Upper lobe of right lung (tissue), 1 donor: Measurements from ENCODE around the gene MRPL14. TPM values are rescaled to one million over a fixed set of nuclear protein-coding genes. Genes with fewer than 3 reads are reported as not detected.

Experiments used
- ATAC-seq: fragments of 200-7000 bp; cut with Tn5 transposase; one replicate; pipeline ENCODE4 v1.9.1; 2020; ENCODE audit warnings: mild to moderate bottlenecking, moderate library complexity
- DNase-seq: peaks from one replicate; pipeline ENCODE4 v3.0.0-alpha.2; 2020
- H3K27ac ChIP-seq: fragments of 200-600 bp; one replicate; pipeline ENCODE4 v1.8.0; 2022
- H3K27me3 ChIP-seq: fragments of 200-600 bp; one replicate; pipeline ENCODE4 v1.8.0; 2022; ENCODE audit warnings: mild to moderate bottlenecking
- H3K36me3 ChIP-seq: fragments of 200-600 bp; one replicate; pipeline ENCODE4 v1.8.0; 2022
- H3K4me1 ChIP-seq: fragments of 200-600 bp; one replicate; pipeline ENCODE4 v1.8.0; 2022
- H3K4me3 ChIP-seq: fragments of 200-600 bp; one replicate; pipeline ENCODE4 v1.8.0; 2022; ENCODE audit warnings: mild to moderate bottlenecking
- H3K9me3 ChIP-seq: fragments of 200-600 bp; one replicate; pipeline ENCODE4 v1.8.0; 2022
- intact Hi-C: fragments of 100-400 bp; cut with DNase I; formaldehyde crosslinking; loops from one replicate; pipeline ENCODE4 v1.11.0; 2022
- total RNA-seq: library from RNA; stranded (reverse); fragmentation: NEBNext Ultra II Directional; extraction: Animal tissue kit (Norgen Biotek cat#: 25700); gene quantifications from one replicate; pipeline ENCODE4 v1.2.1, GENCODE V29; 2021
- TF ChIP-seq, protein P1 (sequence below): fragments of 200-600 bp; IDR thresholded peaks from one replicate; pipeline ENCODE4 v1.8.0; 2022; ENCODE audit warnings: antibody characterized with exemption
- donor health status: DM: no; HTN: yes; CAD: no; lungs with severe emphysema.

MRPL14 gene
- total RNA-seq, 1 donor from 2014 or later: 94.1 TPM

DNA sequence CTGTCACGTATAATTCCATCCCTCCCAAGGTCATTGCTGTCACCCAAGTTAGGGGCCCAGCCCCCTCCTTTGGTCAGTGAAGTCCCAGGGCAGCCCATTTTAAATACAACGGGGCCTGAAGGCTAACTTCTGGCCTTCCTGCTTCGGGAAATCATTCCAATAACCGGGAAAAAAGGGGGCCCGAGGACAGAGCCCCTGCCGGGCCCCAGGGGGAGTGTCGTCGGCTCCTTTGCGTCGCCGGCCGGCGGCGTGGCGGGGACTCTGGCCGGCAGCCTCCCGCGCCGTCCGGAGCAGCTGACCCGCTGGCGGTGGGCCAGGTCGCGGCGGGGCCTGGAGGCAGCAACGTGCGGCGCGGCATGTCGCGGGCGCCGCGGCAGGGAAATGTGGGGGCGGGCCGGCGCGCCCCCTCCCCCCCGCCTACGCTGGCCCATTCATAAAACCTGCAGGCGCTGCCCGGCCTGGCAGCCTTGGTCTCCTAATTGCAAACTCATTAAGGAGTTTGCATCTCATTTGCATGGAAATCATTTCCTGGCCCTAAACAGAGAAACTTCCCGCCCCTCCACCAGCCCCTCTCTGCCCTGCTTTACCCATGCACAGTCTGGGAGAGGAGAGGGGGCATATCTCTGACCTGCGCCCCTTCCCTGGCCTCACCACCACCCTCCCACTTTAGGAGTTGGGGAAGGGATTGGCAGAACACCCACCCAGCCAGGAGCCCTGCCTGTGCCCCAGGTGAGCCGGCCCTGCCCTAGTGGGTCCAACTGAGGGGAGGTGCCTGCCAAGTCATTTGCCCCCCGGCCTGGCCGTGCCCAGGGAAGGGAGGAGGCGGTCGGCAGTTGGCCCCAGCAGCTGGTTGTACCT, 50.7 kb downstream of the MRPL14 start:
- Histone ChIP-seq H3K27ac (no peak overlapping the region), H3K4me3 (no peak overlapping the region), H3K36me3 (no peaks in the 10 kb centered on the region), H3K27me3 (peaks cover 7% of the 10 kb centered on the region), H3K9me3 (no peaks in the 10 kb centered on the region), H3K4me1 (peaks cover 27% of the 10 kb centered on the region)
- TF ChIP-seq, protein P1, sequence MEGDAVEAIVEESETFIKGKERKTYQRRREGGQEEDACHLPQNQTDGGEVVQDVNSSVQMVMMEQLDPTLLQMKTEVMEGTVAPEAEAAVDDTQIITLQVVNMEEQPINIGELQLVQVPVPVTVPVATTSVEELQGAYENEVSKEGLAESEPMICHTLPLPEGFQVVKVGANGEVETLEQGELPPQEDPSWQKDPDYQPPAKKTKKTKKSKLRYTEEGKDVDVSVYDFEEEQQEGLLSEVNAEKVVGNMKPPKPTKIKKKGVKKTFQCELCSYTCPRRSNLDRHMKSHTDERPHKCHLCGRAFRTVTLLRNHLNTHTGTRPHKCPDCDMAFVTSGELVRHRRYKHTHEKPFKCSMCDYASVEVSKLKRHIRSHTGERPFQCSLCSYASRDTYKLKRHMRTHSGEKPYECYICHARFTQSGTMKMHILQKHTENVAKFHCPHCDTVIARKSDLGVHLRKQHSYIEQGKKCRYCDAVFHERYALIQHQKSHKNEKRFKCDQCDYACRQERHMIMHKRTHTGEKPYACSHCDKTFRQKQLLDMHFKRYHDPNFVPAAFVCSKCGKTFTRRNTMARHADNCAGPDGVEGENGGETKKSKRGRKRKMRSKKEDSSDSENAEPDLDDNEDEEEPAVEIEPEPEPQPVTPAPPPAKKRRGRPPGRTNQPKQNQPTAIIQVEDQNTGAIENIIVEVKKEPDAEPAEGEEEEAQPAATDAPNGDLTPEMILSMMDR: no peak
- intact Hi-C loops: loop anchor here (5.0 kb wide), 1 partner anchor 309 kb away; no protein-coding TSS in a partner anchor
- ATAC-seq: no peak
- peak; percentile 78 for DNase-seq

DNA sequence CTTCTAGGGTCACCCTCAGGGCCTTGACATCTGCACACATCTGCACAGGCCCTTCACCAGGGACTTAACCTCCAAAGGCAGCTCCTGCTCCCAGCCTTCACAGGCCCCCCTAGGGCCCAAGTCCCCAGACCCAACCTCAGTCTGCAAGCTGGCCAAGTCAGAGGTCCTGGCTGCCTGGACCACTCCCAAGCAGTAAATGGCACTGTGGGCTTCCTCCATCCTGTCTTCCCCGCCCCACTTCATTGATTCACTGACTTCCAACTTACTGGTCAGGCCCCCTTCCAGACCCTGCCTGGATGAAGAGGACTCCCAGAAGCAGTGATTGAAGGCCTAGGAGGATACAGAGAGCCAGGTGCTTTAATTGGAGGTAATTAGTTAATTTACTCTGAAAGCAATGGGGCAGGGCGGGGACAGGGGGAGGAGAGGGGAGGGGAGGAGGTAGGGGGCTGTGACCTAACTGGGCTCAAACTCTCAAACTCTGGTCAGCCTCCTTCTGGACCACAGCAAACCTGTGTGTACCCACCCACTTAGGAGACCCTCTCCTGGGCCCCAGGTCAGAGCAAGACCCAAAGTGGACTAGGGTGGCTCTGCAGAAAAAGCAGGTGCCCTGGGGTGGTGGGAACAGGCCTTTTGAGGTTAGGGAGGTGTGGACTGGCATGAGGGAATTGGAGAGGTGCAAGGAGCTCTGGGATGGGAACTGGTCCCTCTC, 51.5 kb downstream of the MRPL14 start:
- no peak overlapping the region for H3K27ac ChIP-seq
- DNase-seq: no peak
- TF ChIP-seq, protein P1: no peak

DNA sequence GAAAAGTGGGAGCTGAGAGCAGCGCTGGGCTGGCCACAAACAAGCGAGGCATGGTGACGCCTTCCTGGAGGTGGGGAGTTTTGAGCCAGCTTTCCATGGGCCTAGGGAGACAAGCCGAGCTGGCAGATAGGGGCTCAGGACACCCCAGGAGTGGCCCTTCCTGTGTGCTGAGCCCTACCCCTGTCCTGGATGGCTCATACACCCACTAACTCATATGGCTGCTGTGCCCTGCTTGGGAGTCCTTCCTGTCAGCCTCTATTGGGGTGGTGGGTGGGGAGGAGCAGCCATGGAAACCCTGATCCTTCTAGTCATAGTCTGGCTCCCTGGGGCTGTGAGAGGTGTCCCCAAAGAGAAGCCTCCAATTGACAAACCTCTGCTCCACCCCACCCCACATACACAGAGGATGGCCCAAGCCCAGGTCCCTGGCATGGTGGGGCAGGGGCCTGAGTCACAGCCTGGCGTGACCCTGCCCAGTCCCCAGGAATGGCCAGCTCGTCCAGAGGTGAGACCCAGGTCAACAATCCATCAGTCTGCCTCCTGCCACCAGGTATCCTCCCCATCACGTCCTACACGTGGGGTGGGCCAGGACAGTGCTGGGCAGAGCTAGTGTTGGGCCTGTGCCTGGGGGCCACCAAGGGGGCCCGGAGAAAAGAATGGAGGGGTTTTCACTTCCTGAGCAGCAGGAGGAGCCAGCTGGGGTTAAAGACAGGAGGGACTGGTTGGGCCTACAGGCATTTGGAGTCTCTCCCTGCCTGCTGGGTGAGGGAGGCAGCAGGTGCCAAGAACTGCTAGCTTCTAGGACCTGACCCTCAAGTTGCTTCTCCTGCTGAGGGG, 52.2 kb downstream of the MRPL14 start:
- intact Hi-C loops: loop anchor here (5.0 kb wide), 1 partner anchor 308 kb away; no protein-coding TSS in a partner anchor
- peaks cover 27% of the 10 kb centered on the region for H3K4me1 ChIP-seq

More for the DNA sequence above, 51.5 kb downstream of the MRPL14 start:
- no peaks in the 10 kb centered on the region for H3K36me3 ChIP-seq
- H3K4me1 ChIP-seq: peaks cover 27% of the 10 kb centered on the region
- no peak for ATAC-seq
- H3K27me3 ChIP-seq: peaks cover 7% of the 10 kb centered on the region
- no peak overlapping the region for H3K4me3 ChIP-seq
- no peaks in the 10 kb centered on the region for H3K9me3 ChIP-seq
- intact Hi-C loops: loop anchor here (5.0 kb wide), 1 partner anchor 308 kb away; no protein-coding TSS in a partner anchor

DNA sequence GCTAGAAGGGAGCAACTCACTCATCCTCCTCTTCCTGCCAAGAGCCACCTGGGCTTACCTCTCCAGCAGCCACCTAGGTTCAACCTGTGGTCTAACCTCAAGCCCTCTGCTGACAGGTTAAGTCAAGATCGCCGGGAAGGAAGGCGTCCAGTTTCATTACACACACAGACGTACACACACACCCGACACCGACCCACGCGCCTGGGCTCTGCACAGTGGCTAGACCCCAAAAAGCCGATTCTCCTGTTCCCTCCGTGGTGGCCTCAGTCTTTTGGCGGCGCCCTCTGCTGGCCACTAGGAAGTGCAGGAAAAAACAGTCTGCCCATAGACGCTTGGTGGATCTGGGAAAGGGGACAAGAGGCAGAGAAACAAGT, 52.8 kb downstream of the MRPL14 start:
- TF ChIP-seq, protein P1: peak; percentile 93
- intact Hi-C loops: no loop called here
- no peaks in the 10 kb centered on the region for H3K9me3 ChIP-seq
- DNase-seq (peak; percentile 82), ATAC-seq (peak; percentile 74)
- H3K4me1 ChIP-seq: peaks cover 27% of the 10 kb centered on the region
- no peaks in the 10 kb centered on the region for H3K36me3 ChIP-seq
- H3K4me3 ChIP-seq: no peak overlapping the region
- no peak overlapping the region for H3K27ac ChIP-seq
- peaks cover 7% of the 10 kb centered on the region for H3K27me3 ChIP-seq

More for the DNA sequence above, 52.2 kb downstream of the MRPL14 start:
- Histone ChIP-seq H3K9me3 (no peaks in the 10 kb centered on the region), H3K4me3 (no peak overlapping the region), H3K27me3 (peaks cover 7% of the 10 kb centered on the region), H3K36me3 (no peaks in the 10 kb centered on the region), H3K27ac (no peak overlapping the region)
- DNase-seq (no peak), ATAC-seq (peak; percentile 1)
- TF ChIP-seq, protein P1: no peak
